ENCODE measurements around the gene NUP42.

NUP42 gene

GRCh38 chr7:23237000-23237399 is 55.2 kb downstream of the NUP42 start:
- DNase-seq, result no peak

- DNase-seq, result no peak
Observed at GRCh38 chr7:23238983-23239652, 57.3 kb downstream of the NUP42 start.

- DNase-seq, result no peak
Observed at GRCh38 chr7:23239698-23240097, 57.9 kb downstream of the NUP42 start.

GRCh38 chr7:23242321-23242720 is 60.5 kb downstream of the NUP42 start:
- no peak for DNase-seq

GRCh38 chr7:23242935-23243334 is 61.1 kb downstream of the NUP42 start:
- no peak for DNase-seq

- no peak for DNase-seq
Observed at GRCh38 chr7:23246555-23246954, 64.7 kb downstream of the NUP42 start, which contains the start of gene GPNMB. TSS of gene GPNMB (plus strand) at chr7:23246775. CDS start at chr7:23246858, 83 bp downstream.

- DNase-seq, result no peak
Observed at GRCh38 chr7:23247046-23247602, 65.3 kb downstream of the NUP42 start.

GRCh38 chr7:23247603-23248335 is 65.9 kb downstream of the NUP42 start:
- DNase-seq, result no peak

- no peak for DNase-seq
Observed at GRCh38 chr7:23249486-23249885, 67.6 kb downstream of the NUP42 start.

Measured in COR-L47 (cell line).